Upper lobe of left lung (tissue), 4 donors: ENCODE results near the gene RALGAPB.

Experiments used
- CTCF ChIP-seq, 6 experiments: fragments of 450-650 bp in 4 of 6; fragments of 200-600 bp in 2 of 6; sonication (generic) in 2 of 6; IDR thresholded peaks; one replicate each; pipeline ENCODE4 v1.5.1; 2016 to 2019; ENCODE audit warnings: antibody characterized with exemption in 6 of 6
- POLR2AphosphoS5 ChIP-seq, 2 donors: sonication (generic); formaldehyde crosslinking; IDR thresholded peaks; one replicate each; pipeline ENCODE4 v1.5.1; 2017; ENCODE audit warnings: antibody characterized with exemption in 2 of 2

- TF ChIP-seq CTCF (IDR thresholded peaks at IDR 0.05): no peak
- TF ChIP-seq POLR2AphosphoS5 (IDR thresholded peaks at IDR 0.05): no peak
Measured at GRCh38 chr20:38624084-38624483, 151.4 kb downstream of the RALGAPB start.
